Caki2 (cell line): ENCODE results near the gene RIC8B. TPM values are rescaled to one million over a fixed set of nuclear protein-coding genes. Genes with fewer than 3 reads are reported as not detected.

Experiments
- DNase-seq: peaks from one replicate; pipeline ENCODE4 v3.0.0-alpha.2; 2015; ENCODE audit warnings: low read depth
- in situ Hi-C: cut with HindIII; loops from 2 replicates; pipeline ENCODE4 v1.10.0; 2016; ENCODE audit warnings: low sequenced_read_pairs, low pct_unique_long_range_greater_than_20kb, mixed read lengths
- total RNA-seq: library from RNA; depleted of rRNA; stranded (reverse); fragments of >200 nt; shearing (Covaris generic); gene quantifications from 2 replicates; pipeline ENCODE4 v1.2.3, GENCODE V29; 2014; ENCODE audit warnings: low replicate concordance

Gene RIC8B
- total RNA-seq, 1 experiment from 2014 or later: 6.9 TPM

DNA sequence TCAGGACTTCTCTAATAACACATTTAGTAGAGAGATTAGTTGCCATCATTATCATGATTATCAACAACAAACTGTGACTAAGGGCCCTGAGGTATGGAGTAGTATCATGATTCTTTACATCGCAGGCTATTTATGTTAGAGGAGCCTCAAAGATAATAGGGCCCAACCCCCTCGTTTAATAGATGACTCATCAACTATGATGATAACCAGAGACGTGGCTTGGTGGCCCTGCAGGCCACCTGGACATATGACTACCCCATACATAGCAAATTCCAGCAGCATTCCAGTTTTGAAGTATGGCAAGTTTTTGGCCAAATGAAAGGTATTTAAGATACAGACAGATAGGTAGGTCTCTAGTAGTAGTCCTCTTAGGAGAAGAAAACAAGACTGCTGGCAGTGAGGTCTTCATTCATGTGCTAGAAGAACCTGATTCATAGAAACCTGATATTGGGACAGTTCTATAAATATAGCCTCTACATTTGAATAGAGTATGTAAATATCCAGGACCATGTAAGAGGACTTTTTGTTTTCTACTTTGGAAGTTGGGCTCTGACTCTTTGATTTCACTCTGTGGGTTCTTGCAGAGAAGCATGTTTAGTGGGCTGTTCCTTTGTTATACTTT lies 5.6 kb downstream of the RIC8B start:
- in situ Hi-C loops: no loop called here
- peak; percentile 19 for DNase-seq

DNA sequence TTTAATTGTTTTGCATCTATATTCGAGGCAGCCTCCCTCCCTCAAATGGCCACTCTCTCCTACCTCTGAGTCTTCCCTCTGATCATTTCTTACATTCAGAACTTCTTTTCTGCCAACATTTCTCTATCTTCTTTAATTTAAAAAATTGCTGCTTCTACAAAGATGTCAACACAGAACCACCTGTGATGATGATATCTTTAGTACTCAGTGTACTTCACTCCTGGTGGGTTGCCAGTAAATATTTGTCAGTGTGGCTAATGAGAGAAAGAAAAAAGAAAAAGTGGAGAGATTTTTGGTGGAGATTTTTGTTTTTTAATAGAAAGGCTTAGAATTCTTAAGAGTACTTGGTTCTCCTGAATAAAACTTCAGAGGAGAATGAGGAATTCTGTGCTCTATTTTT lies 8.1 kb downstream of the RIC8B start:
- no peak for DNase-seq
- in situ Hi-C loops: no loop called here

DNA sequence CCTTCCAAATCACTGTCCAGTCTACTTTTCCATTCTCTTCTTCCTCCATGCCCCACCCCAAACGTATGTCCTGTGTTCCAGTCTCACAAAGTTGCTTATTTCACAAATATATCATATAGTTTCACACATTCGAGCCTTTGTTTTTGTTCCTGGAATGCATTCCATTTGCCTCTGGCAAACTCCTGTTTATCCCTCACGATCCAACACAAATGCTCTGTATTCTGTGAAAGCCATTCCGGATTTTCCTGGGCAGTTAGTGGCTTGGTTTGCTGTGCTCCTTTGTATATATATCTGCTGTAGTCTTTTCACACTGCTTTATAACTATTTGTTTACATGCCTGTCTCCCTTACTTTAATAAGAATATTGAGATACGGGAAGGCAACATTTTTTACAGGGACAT lies 9.0 kb downstream of the RIC8B start:
- in situ Hi-C loops: no loop called here
- no peak for DNase-seq

DNA sequence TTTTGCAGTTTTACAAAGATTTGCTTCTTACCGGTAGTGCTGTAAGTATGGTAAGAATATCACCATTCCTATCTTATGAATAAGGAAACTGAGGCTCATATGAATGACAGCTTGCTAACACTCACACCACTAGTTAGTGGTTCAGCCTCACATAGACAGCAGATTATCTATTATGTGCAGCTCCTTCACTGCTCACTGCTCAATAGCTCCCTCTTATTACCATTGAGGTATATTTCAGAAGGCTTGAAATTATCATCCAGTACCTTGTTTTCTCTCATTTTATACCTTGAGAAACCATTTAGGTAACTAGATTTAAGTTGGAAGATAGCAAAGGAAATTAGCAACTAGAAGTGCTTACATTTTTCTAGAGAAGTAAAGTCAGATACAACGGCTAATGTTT lies 15.5 kb downstream of the RIC8B start:
- in situ Hi-C loops: no loop called here
- DNase-seq: no peak

DNA sequence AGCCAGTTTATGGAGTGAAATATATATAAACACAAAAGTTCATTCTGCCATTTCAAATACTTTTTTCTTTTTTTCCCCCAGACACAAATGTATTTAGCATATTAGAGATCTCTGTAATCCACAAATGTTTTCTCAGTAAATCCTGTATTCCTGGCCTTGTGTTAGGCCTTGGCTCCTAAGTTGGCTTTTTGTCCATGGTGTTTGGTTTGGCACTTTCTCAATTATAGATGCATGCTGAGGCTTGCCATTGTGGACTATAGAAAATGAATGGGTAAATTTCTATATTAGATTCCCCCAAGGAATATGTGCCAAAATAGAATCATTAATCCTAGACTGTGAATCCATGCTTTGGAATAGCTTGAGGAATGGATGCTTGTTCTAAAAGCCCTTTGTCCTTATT lies 17.0 kb downstream of the RIC8B start:
- DNase-seq: no peak
- in situ Hi-C loops: no loop called here

DNA sequence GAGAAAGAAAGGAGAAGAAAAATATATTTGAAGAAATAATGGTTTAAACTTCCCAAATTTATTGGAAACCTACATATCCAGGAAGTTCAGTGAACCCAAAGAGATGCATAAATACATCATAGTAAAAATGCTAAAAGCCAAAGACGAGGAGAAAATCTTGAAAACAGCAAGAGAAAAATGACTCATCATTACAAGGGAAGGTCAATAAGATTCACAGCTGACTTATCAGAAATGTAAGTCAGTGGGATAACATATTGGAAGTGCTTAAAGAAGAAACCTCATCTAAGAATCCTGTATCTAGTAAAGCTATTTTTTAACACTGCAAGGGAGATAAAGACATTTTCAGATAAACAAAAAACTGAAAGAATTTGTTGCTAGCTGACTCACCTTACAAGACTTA lies 19.9 kb downstream of the RIC8B start:
- in situ Hi-C loops: no loop called here
- DNase-seq: no peak

DNA sequence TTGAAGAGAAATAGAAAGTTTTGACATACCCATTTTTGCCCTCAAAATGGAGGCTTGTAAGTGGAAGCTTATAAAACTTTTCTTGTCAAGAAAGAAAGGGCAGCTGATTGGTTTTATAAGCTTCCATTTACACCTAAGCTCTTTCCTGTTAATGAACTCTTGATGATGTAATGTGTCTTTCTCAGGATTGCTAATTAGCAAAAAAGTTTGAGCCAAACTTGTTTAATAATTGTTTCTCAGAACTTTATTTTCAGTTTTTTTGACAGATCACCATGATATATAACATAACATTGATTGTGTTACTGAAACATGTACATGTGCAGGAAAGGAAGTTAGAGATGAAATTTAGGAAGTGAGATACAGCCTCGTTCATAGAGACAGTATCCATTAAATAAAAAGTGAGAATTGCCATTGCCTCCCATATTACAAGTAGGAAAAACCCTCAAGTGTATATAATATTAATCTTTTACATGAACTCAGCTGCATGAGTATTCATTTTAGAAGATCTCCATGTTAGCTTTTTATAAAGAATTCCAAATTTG lies 26.8 kb downstream of the RIC8B start:
- in situ Hi-C loops: no loop called here
- DNase-seq: no peak

DNA sequence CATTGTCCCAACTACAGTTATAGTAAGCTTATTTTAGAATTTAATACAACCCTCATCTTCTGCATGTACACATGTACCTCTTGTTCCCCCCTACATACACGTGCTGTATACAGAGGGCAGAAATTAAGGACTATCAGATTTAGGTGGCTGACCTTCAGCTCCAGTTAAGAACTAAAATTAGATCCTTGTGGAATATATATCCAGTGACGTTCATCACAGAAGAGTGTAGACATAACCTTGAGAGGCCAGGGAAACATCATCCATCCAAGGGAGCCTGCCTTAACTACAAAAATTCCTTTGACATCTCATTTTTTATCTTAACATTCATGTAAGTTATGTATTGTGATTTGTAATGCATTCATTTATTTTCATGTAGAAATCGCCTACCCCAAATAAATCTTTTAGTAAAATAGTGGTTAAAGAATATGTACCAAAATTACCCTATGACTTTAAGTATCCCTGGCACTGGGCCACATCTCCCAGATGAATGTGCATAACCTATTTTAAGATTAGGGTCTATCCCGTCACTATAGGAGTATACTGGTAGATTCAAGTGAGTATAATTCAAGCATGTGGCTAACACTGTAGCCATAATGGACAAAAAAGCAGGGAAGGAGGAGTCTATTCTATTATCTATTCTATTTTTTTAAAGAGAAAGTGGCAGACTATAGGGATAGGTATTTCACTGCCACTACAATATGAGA lies 27.5 kb downstream of the RIC8B start:
- DNase-seq: no peak
- in situ Hi-C loops: no loop called here

DNA sequence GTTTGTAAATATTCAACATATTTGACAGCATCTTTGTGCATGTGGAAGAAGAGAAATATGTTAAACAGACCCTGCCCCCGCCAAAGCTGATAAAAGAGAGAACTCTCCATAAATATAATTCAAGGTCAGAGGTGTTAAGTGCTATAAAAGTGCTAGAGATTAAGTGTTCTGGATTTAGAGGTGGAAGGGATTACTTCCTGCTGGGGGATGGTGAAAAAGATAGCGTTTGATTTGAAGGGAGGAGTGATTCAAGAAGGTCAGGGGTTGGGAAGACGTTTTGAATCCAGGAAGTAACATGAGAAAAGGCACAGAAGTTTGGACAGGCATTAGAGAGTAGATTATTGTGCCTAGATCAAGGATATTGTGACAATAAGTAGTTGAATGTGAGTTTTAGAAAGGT lies 30.2 kb downstream of the RIC8B start:
- DNase-seq: no peak
- in situ Hi-C loops: no loop called here

DNA sequence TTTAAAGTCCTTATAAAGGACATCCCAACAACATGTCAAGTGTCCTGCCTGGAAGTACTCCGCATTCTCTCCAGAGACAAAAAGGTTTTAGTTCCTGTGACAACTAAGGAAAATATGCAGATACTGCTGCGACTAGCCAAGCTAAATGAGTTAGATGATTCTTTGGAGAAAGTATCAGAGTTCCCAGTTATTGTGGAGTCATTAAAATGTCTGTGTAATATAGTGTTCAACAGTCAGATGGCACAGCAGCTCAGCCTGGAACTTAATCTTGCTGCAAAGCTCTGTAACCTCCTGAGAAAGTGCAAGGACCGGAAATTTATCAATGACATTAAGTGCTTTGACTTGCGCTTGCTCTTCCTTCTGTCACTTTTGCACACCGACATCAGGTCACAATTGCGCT lies 40.2 kb downstream of the RIC8B start:
- no peak for DNase-seq
- in situ Hi-C loops: no loop called here

DNA sequence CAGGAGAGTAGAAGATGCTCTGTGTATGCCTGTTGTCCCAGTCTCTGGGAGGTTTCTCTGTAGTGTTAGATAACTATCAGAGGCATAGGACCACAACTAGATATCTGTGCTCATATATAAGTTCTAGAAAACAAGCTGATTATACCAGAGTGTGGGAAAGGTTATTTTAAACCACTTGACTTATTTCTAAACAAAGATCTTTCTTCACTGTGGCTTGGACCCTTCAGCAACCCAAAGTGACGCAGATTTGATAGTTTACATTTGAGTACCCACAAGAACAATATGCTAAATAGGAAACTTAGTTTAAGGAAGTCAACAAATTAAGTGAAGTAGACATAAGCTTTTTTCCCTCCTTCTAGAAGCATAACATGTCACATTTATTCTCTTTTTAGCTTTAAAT lies 41.3 kb downstream of the RIC8B start:
- DNase-seq: no peak
- in situ Hi-C loops: no loop called here

DNA sequence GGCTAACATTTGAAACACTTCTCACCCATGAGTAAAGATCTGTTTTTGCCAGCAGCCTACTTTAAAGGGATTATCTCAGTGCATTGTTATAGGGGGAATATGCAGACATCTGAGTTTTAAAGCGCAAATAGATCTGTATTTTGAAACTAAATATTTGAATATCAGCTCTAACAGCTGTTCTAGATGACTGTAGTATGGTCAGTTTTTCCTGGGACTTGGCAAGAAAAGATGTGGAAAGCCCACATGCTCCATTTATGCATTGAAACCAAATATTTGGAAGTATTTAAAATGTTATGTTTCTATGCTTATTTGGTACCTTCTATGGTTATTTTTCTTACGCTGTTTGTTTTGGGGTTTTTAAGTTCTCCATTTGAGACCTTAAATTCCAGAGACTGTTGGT lies 41.7 kb downstream of the RIC8B start:
- DNase-seq: no peak
- in situ Hi-C loops: no loop called here

DNA sequence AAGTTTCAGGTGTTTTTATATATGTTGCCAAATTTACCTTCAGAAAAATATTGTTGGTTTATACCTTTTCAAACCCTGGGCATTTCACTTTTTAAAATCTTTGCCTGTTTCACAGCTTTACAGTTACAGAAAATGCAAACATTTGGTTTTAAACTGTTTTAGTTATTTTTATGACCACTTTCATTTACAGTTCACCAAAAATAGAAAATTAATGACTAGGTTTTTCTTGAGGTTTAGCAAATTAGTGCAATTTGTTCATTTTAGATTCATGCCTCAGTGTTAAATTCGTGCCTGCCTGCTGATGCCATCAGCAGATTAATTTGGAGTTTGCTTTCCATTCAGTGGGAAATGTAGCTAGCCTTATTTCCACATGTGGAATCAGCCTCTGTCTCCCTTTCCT lies 45.5 kb downstream of the RIC8B start:
- in situ Hi-C loops: no loop called here
- no peak for DNase-seq

DNA sequence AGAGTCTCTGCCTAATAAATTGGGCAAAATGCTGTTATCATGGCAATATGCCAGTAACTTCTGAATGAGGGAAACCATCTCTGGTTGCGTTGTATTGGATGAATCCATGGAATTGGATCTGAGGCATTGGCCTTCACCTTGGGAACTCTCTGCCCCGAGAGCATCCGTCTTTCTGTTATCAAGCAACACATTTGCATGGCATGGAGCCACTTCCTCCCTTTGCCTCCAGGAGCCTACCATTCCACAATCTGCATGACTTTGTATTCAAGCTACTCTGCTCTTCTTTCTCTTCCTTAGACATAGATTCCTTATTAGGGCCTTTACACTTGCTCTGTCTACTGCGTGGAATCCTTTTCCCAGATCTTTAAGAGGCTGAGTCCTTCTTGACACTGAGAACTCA lies 57.2 kb downstream of the RIC8B start:
- no peak for DNase-seq
- in situ Hi-C loops: no loop called here

DNA sequence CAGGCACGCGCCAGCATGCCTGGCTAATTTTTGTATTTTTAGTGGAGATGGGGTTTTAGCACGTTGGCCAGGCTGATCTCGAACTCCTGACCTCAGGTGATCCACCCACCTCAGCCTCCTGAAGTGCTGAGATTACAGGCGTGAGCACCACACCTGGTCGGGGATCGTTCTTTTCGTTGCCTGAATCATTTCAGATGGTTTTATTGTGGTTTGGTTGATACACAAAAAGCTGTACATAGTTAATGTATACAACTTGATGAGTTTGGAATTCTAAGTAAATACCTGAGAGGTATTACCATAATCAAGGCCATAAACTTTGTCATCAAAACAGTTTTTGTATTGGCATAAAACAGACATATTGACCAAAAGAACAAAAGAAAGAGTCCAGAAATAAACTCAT lies 63.3 kb downstream of the RIC8B start:
- no peak for DNase-seq
- in situ Hi-C loops: no loop called here

DNA sequence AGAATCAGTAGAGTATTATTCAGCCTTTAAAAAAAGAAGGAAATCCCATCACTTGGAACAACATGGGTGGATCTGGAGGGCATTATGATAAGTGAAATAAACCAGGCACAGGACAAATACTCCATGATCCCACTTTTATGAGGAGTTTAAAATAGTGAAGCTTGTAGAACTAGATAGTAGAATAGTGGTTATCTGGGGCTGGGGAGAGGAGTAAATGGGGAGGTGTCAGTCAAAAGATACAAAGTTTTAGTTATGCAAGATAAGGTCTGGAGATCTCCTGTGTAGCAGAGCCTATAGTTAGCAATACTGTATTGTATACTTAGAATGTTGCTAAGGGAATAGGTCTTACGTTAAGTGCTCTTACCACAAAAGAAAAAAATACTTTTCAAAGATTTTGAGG lies 64.9 kb downstream of the RIC8B start:
- DNase-seq: no peak
- in situ Hi-C loops: no loop called here

DNA sequence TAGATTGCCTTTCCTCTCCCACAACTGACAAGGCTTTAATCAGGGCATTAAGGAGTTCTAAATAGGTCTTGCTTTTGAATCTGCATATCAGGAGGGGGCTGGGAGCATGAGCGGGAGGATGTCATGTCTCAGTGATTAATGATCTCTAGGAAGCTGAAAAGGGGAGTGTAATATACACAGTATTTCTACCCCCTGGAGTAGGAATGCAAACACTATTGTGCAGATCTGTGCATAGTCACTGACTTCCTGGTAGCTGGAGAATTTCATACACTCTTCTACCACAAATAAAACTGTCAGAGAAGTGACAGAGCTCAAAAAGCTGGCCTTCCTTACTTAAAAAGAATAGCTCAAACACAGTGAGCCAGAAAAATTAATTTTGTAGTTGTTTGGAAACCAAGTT lies 65.8 kb downstream of the RIC8B start:
- in situ Hi-C loops: no loop called here
- peak; percentile 43 for DNase-seq

DNA sequence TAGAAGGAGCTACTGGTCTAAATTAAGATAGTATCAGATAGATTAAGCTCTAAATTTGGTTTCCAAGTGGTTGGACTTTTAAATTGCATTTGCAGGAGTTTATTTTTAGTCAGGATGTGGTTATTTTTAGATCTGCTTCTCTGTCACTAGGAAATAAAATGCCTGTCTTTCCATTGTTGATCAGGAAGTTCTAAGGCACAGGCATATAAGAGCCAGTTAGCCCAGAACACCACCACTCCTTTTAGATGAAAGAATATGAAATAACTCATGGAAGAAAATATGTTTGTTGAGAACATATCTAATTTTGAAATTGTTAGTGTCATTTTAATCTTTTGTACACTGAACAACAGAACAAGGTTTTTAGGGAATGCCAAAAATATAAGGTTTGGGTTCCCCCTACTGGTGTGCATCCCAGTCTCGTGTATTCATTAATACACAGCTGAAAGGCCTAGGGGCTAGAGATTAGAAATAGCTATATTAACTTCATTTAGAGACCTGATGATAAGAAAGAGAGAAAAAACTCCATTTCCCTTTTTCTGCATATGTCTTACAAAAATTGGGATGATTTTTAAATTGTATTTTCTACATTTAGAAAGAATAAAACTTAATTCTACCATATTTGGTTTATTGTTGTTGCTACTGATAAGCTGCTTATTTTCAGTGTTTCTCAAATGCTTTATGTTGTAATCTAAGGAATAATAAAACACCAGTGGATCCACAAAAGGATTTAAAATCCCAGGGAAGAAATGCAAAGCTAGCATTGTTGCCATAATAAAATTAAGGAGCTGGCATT lies 67.2 kb downstream of the RIC8B start:
- in situ Hi-C loops: no loop called here

DNA sequence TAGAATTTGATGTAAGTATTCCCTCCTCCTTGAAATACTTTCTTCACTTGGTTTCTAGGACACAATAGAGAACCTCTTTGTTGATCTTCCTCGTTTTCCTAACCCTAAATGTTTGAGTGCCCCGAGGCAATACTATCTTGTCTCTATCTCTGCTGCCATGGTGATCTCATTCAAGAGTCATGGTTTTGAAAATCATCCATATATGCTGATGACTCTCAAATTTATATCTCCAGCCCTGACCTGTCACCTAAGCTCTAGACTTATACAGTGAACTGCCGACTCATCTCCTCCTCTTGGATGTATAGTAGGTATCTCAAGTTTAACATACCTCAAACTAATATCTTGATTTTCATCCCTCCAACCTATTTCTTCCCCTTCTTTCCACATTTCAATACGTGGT lies 71.4 kb downstream of the RIC8B start:
- no peak for DNase-seq

More for the DNA sequence above, 67.2 kb downstream of the RIC8B start:
- DNase-seq: peak; percentile 29

More for the DNA sequence above, 71.4 kb downstream of the RIC8B start:
- in situ Hi-C loops: no loop called here
